Stimulated activated CD8-positive, alpha-beta memory T cell treated with anti-CD3 and anti-CD28 coated beads, Interleukin-7, amount 100 ng/mL, for 48 hours (primary cell): ENCODE results near the gene CFAP97.

ENCODE experiments used
- DNase-seq, 2 donors: peaks; one replicate each; pipeline ENCODE4 v3.0.0-alpha.2; 2020; ENCODE audit warnings: low read depth in 1 of 2; ENCODE audit errors: extremely low read depth in 1 of 2

Gene CFAP97

DNA sequence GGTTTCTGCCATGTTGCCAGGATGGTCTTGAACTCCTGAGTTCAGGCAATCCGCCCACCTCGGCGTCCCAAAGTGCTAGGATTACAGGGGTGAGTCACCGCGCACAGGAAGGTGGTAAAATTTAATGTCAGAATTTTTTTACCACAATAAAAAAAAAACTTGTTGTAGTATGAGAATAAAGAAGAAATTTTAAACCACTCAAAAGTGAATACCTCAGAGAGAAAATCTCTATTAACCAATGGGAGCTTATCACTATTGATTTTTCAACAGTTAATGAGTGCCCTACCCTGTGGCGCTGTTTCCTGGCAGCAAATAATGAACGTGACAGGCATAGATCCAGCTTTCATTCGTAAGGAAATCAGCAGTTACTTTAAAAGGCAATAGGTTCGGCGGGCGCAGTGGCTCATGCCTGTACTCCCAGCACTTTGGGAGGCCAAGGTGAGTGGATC is 93.4 kb downstream of the CFAP97 start:
- DNase-seq = no peak

DNA sequence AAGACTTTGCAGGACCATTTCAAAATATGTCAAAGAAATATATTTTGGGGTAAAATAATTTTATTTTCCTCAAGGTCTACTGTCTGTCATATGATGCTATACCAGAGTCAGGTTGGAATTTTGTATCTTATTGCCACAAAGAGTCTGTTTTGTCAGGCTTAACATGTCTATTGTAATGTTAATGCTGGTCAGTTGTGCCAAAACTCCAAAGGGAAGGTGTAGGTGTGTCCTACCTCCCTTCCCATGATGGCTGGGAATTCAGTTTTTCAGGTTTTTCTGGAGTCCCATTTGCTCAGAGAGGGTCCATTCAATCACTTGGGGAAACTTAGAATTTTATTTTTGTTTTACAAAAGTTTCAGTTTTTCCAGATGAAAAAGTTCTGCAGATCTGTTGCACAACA is 94.1 kb downstream of the CFAP97 start:
- no peak for DNase-seq
